RWPE2 (cell line): ENCODE results near the gene HYAL1.

Experiments used
- ATAC-seq: fragments of 200-7000 bp; cut with Tn5 transposase; 3 replicates; pipeline ENCODE4 v1.9.1; 2021; ENCODE audit warnings: low read depth
- DNase-seq: peaks from one replicate; pipeline ENCODE4 v3.0.0-alpha.2; 2020; ENCODE audit warnings: low spot score
- H3K27ac ChIP-seq: fragments of 450-650 bp; 2 replicates; pipeline ENCODE4 v1.5.1; 2017; ENCODE audit warnings: mild to moderate bottlenecking; ENCODE audit not compliant: poor library complexity, severe bottlenecking
- H3K27me3 ChIP-seq: fragments of 250-450 bp; sonication (Bioruptor Pico); 2 replicates; pipeline ENCODE4 v1.5.1; 2021; ENCODE audit warnings: mild to moderate bottlenecking, moderate library complexity; ENCODE audit not compliant: insufficient read depth, poor library complexity, severe bottlenecking
- H3K36me3 ChIP-seq: fragments of 250-450 bp; sonication (Bioruptor Pico); 2 replicates; pipeline ENCODE4 v1.5.1; 2020; ENCODE audit warnings: low read depth, mild to moderate bottlenecking, moderate library complexity
- H3K4me1 ChIP-seq: fragments of 250-450 bp; sonication (Bioruptor Pico); 2 replicates; pipeline ENCODE4 v1.5.1; 2021; ENCODE audit warnings: mild to moderate bottlenecking, moderate library complexity; ENCODE audit not compliant: insufficient read depth, poor library complexity, severe bottlenecking
- H3K4me3 ChIP-seq: fragments of 250-450 bp; sonication (Bioruptor Pico); 2 replicates; pipeline ENCODE4 v1.5.1; 2021; ENCODE audit warnings: mild to moderate bottlenecking, moderate library complexity; ENCODE audit not compliant: severe bottlenecking
- H3K9me3 ChIP-seq: fragments of 250-450 bp; sonication (Bioruptor Pico); 2 replicates; pipeline ENCODE4 v1.5.1; 2021; ENCODE audit warnings: mild to moderate bottlenecking, moderate library complexity; ENCODE audit not compliant: severe bottlenecking
- TF ChIP-seq, protein P1 (sequence below): fragments of 450-650 bp; IDR thresholded peaks from one replicate; pipeline ENCODE4 v1.5.1; 2017; ENCODE audit warnings: mild to moderate bottlenecking, moderate library complexity; ENCODE audit not compliant: poor library complexity, severe bottlenecking

Gene HYAL1

DNA sequence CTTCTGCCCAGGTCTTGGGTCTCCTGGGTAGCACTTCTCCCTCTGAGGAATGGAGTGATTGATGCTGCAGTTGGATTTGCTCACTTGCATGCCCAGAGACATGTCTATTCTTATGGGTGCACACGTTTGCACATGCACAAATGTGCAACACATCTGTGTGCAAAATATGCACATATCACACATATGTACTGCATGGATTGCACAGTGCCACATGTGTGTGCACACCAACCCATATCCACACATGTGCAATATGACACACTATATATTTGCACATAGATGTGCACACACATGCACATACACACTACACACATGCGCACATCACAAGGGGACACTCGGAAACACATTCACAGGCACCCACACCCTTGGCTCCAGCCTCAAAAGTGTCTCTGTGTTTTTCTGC is 35.1 kb downstream of the HYAL1 start:
- DNase-seq (no peak), ATAC-seq (no peak)
- TF ChIP-seq, protein P1, sequence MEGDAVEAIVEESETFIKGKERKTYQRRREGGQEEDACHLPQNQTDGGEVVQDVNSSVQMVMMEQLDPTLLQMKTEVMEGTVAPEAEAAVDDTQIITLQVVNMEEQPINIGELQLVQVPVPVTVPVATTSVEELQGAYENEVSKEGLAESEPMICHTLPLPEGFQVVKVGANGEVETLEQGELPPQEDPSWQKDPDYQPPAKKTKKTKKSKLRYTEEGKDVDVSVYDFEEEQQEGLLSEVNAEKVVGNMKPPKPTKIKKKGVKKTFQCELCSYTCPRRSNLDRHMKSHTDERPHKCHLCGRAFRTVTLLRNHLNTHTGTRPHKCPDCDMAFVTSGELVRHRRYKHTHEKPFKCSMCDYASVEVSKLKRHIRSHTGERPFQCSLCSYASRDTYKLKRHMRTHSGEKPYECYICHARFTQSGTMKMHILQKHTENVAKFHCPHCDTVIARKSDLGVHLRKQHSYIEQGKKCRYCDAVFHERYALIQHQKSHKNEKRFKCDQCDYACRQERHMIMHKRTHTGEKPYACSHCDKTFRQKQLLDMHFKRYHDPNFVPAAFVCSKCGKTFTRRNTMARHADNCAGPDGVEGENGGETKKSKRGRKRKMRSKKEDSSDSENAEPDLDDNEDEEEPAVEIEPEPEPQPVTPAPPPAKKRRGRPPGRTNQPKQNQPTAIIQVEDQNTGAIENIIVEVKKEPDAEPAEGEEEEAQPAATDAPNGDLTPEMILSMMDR = no peak
- Histone ChIP-seq H3K27me3 (no peaks in the 10 kb centered on the region), H3K4me1 (peaks cover 43% of the 10 kb centered on the region), H3K9me3 (no peaks in the 10 kb centered on the region), H3K4me3 (no peak overlapping the region), H3K27ac (peak overlapping the region; percentile 93), H3K36me3 (peaks cover 15% of the 10 kb centered on the region)

DNA sequence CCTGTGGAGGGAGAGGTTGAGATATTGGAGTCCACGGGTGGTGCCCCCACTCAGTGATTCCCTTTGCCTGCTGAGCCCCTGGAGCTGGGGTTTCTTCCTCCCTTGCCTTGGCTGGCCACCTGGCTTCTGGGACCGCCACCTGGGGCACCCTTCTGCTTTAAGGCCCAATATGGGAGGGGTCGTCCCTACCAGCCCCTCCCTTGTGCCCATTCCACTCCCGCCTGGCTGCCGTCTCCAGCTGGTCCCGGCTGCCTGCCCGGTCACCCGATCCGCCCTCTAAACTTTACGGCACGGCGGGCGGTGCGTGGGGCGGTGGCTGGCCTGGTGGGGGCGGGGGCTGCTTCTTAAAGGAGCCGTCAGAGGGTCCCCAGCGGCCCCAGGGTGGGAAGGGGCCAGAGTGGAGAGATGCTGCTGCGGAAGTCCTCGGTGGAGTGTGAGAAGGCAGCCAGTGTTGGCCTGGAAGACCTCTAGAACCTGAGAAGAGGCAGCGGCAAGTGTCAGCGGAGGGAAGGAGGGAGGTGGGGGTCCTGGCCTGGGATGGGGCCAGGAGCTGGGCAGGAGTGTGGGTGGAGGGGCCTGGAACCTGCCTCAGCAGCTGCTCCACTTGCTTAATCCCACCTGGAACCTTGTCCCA is 36.0 kb downstream of the HYAL1 start:
- Histone ChIP-seq H3K4me1 (peaks cover 43% of the 10 kb centered on the region), H3K9me3 (no peaks in the 10 kb centered on the region), H3K27me3 (no peaks in the 10 kb centered on the region), H3K36me3 (peaks cover 12% of the 10 kb centered on the region), H3K27ac (peak overlapping the region; percentile 93), H3K4me3 (peak overlapping the region; percentile 18)
- TF ChIP-seq, protein P1 = no peak
- ATAC-seq = no peak
- peak; percentile 55 for DNase-seq

DNA sequence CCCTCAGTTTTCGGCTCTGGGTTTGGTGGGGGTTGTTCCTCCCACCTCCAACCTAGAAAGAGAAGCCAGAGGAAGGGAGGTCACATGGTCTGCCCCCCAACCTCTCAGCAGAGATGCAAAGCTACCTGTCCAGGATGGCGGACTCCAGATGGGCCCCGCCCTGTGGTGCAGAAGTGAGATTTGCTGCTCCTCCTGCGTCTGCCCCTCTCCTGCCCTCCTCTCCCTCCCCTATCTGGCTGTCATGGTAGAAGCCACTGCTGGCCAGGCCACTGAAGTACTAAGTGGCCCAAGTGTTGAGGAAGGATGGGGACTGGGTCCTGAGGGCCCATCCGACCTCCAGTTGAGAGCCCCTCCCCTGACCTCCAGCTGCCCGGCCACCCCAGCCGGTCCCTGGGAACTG is 36.5 kb downstream of the HYAL1 start:
- Histone ChIP-seq H3K9me3 (no peaks in the 10 kb centered on the region), H3K27ac (peak overlapping the region; percentile 93), H3K27me3 (no peaks in the 10 kb centered on the region), H3K4me3 (peak overlapping the region; percentile 18), H3K4me1 (peaks cover 43% of the 10 kb centered on the region), H3K36me3 (peaks cover 10% of the 10 kb centered on the region)
- peak; percentile 40 for DNase-seq
- TF ChIP-seq, protein P1 = no peak
- ATAC-seq = no peak

DNA sequence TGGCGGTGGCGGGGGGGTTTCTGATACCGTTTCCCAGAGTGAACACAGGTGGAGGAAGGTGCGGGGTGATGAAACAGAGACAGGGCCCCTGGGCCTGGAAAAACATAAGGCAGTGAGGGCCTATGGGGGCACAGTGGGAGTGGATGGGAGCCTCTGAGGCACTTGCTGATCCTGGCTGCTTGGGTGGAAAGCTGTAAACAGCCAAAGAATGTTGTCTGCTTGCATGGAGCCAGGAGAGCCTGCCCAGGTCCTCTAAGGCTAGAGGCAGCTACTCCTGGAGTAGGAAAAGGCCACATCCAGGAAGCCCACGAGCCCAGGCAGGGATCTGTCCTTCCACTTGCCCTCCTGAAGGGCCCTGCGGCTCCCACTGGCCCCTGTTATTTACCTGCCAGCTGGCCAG is 37.4 kb downstream of the HYAL1 start:
- DNase-seq (no peak), ATAC-seq (no peak)
- Histone ChIP-seq H3K36me3 (peaks cover 3% of the 10 kb centered on the region; the same call in 1 of the 2 replicates), H3K27me3 (no peaks in the 10 kb centered on the region), H3K9me3 (no peaks in the 10 kb centered on the region), H3K4me1 (peaks cover 39% of the 10 kb centered on the region), H3K4me3 (no peak overlapping the region), H3K27ac (peak overlapping the region; percentile 93)
- TF ChIP-seq, protein P1 = no peak

DNA sequence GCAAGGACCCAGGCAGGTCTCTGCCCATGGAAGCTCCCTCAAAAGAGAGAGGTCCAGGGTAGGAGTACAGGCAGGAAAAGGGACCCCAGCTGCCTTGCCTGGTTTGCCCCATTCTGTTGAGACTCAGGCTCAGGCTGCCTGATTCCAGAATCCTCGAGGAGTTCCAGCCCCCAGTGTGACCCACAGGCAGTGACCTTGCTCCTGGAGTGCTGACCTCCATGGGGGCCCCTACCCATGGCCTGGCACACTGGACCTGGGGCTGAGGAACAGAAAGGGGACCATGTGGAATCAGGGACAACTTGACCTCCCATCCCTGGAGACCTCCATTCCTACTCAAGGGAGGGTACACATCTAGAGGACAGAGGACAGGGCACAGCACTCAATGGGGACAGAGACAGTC is 37.8 kb downstream of the HYAL1 start:
- H3K27me3 ChIP-seq = no peaks in the 10 kb centered on the region
- peaks cover 34% of the 10 kb centered on the region for H3K4me1 ChIP-seq
- H3K36me3 ChIP-seq = no peaks in the 10 kb centered on the region
- TF ChIP-seq, protein P1 = no peak
- H3K9me3 ChIP-seq = no peaks in the 10 kb centered on the region
- peak overlapping the region; percentile 93 for H3K27ac ChIP-seq
- H3K4me3 ChIP-seq = no peak overlapping the region
- DNase-seq (peak; percentile 23), ATAC-seq (no peak)
